Small intestine (tissue), 7 donors: ENCODE data around the gene AVEN. TPM values are rescaled to one million over a fixed set of nuclear protein-coding genes. Genes with fewer than 3 reads are reported as not detected.
"Not testable (repeated sequence)": the region's sequence is repeated elsewhere in the genome, so short reads cannot be mapped to it uniquely, and the experiment has no call there.

Experiments used
- DNase-seq, 2 donors: peaks; one replicate each; pipeline versions ENCODE4 v3.0.0 to v3.0.0-alpha.2; 2013
- FAIRE-seq: peaks from 2 replicates; lab custom pipeline; 2012; peaks lifted over from hg19 to GRCh38; lab: Jason Lieb, UNC
- H3K27ac ChIP-seq, 3 donors: one replicate each; pipeline ENCODE4 v1.5.1; 2013; ENCODE audit warnings: low read length in 2 of 3, mild to moderate bottlenecking in 2 of 3, control low read depth in 1 of 3, inconsistent platforms in 1 of 3, low read depth in 1 of 3, moderate library complexity in 1 of 3
- H3K27me3 ChIP-seq, 3 donors: one replicate each; pipeline ENCODE4 v1.6.1; 2013; ENCODE audit warnings: low read length in 3 of 3, inconsistent platforms in 1 of 3; ENCODE audit not compliant: control insufficient read depth in 3 of 3, insufficient read depth in 3 of 3
- H3K36me3 ChIP-seq, 3 donors: one replicate each; pipeline ENCODE4 v1.6.1; 2013; ENCODE audit warnings: low read length in 3 of 3, inconsistent platforms in 1 of 3, low read depth in 1 of 3, mild to moderate bottlenecking in 1 of 3, moderate library complexity in 1 of 3; ENCODE audit not compliant: control insufficient read depth in 3 of 3, insufficient read depth in 2 of 3
- H3K4me1 ChIP-seq, 3 donors: one replicate each; pipeline ENCODE4 v1.6.1; 2013; ENCODE audit warnings: low read length in 2 of 3, inconsistent platforms in 1 of 3, low read depth in 1 of 3, mild to moderate bottlenecking in 1 of 3, moderate library complexity in 1 of 3; ENCODE audit not compliant: control insufficient read depth in 3 of 3, insufficient read depth in 2 of 3
- H3K4me3 ChIP-seq, 3 donors: one replicate each; pipeline ENCODE4 v1.5.1; 2013; ENCODE audit warnings: low read length in 3 of 3, control low read depth in 1 of 3, inconsistent platforms in 1 of 3, low read depth in 1 of 3, mild to moderate bottlenecking in 1 of 3, moderate library complexity in 1 of 3
- H3K9me3 ChIP-seq, 2 donors: one replicate each; pipeline ENCODE4 v1.6.1; 2013; ENCODE audit warnings: low read depth in 1 of 2, low read length in 1 of 2; ENCODE audit not compliant: control insufficient read depth in 2 of 2, insufficient read depth in 1 of 2
- WGBS, 3 donors: extraction: QIAGEN DNeasy Blood & Tissue Kit; methylation state at CpG; one replicate each; pipeline ENCODE4 v1.1.7; 2013; 5-methylcytosine and 5-hydroxymethylcytosine counted together
- polyA plus RNA-seq, 4 donors: library from polyadenylated mRNA; stranded (reverse) in 3 of 4; unstranded in 1 of 4; fragments of 200-250 nt in 3 of 4; fragments of 120-200 nt in 1 of 4; gene quantifications; one replicate each; pipeline versions ENCODE4 v1.2.1 to v1.2.3, GENCODE V29; 2013
- donor health status: healthy with polysubstance abuse.
- donor health status: control.
- donor health status: control.
- donor health status: Bipolar disorder and iron deficiency.
- donor health status: healthy.

AVEN gene
- polyA plus RNA-seq, 4 donors = 9.1 to 13.4 (median 12.8) TPM

GRCh38 chr15:34013746-34014145, 25.3 kb downstream of the AVEN start:
- FAIRE-seq = no peak
- H3K27me3 ChIP-seq = no peaks in the 10 kb centered on the region
- H3K4me1 ChIP-seq = no peaks in the 10 kb centered on the region
- no peaks in the 10 kb centered on the region for H3K36me3 ChIP-seq
- H3K9me3 ChIP-seq = no peaks in the 10 kb centered on the region
- WGBS, 3 donors = 95 to 96% (median 96%) methylated on average over 9 of the region's 9 CpGs
- no peak overlapping the region for H3K27ac ChIP-seq
- no peak overlapping the region for H3K4me3 ChIP-seq
- no peak for DNase-seq

GRCh38 chr15:34012461-34013028, 26.5 kb downstream of the AVEN start:
- FAIRE-seq (no peak), DNase-seq (no peak)
- Histone ChIP-seq H3K27me3 (no peaks in the 10 kb centered on the region), H3K4me1 (no peaks in the 10 kb centered on the region), H3K27ac (no peak overlapping the region), H3K9me3 (no peaks in the 10 kb centered on the region), H3K4me3 (no peak overlapping the region), H3K36me3 (no peaks in the 10 kb centered on the region)
- WGBS, 3 donors = 91 to 95% (median 94%) methylated on average over 4 of the region's 4 CpGs

GRCh38 chr15:34011481-34011880, 27.5 kb downstream of the AVEN start:
- 74 to 85% (median 79%) methylated on average over 2 of the region's 2 CpGs for WGBS, 3 donors
- Histone ChIP-seq H3K4me3 (no peak overlapping the region), H3K9me3 (no peaks in the 10 kb centered on the region), H3K36me3 (no peaks in the 10 kb centered on the region), H3K27me3 (no peaks in the 10 kb centered on the region), H3K27ac (no peak overlapping the region), H3K4me1 (no peaks in the 10 kb centered on the region)
- FAIRE-seq (no peak), DNase-seq (no peak)

GRCh38 chr15:34010921-34011320, 28.1 kb downstream of the AVEN start:
- Histone ChIP-seq H3K9me3 (no peaks in the 10 kb centered on the region), H3K27ac (no peak overlapping the region), H3K4me1 (no peaks in the 10 kb centered on the region), H3K27me3 (no peaks in the 10 kb centered on the region), H3K4me3 (no peak overlapping the region), H3K36me3 (no peaks in the 10 kb centered on the region)
- DNase-seq (no peak), FAIRE-seq (no peak)
- 94 to 97% (median 95%) methylated on average over 5 of the region's 5 CpGs for WGBS, 3 donors

GRCh38 chr15:34009656-34010055, 29.3 kb downstream of the AVEN start:
- FAIRE-seq = no peak
- WGBS, 3 donors = 96 to 98% (median 96%) methylated on average over 1 of the region's 1 CpG

GRCh38 chr15:34006381-34006780, 32.6 kb downstream of the AVEN start:
- FAIRE-seq = no peak
- 85 to 92% (median 87%) methylated on average over 2 of the region's 2 CpGs for WGBS, 3 donors
- no peak for DNase-seq
- Histone ChIP-seq H3K27ac (no peak overlapping the region), H3K27me3 (no peaks in the 10 kb centered on the region), H3K4me1 (no peaks in the 10 kb centered on the region), H3K36me3 (peaks cover 0 to 2% (median 0%) of the 10 kb centered on the region in 3 donors), H3K9me3 (no peaks in the 10 kb centered on the region), H3K4me3 (no peak overlapping the region)

More at GRCh38 chr15:34009656-34010055, 29.3 kb downstream of the AVEN start:
- no peaks in the 10 kb centered on the region for H3K9me3 ChIP-seq
- no peaks in the 10 kb centered on the region for H3K36me3 ChIP-seq
- H3K4me3 ChIP-seq = no peak overlapping the region
- no peak for DNase-seq
- H3K27ac ChIP-seq = no peak overlapping the region
- no peaks in the 10 kb centered on the region for H3K27me3 ChIP-seq
- no peaks in the 10 kb centered on the region for H3K4me1 ChIP-seq

- peaks cover 0 to 2% (median 0%) of the 10 kb centered on the region in 3 donors for H3K36me3 ChIP-seq
- no peaks in the 10 kb centered on the region for H3K9me3 ChIP-seq
- no peak overlapping the region for H3K4me3 ChIP-seq
- no peaks in the 10 kb centered on the region for H3K4me1 ChIP-seq
- 61 to 64% (median 62%) methylated on average over 3 of the region's 3 CpGs for WGBS, 3 donors
- H3K27ac ChIP-seq = no peak overlapping the region
- DNase-seq (no peak), FAIRE-seq (no peak)
- no peaks in the 10 kb centered on the region for H3K27me3 ChIP-seq
Observed at GRCh38 chr15:34001536-34001935, 37.5 kb downstream of the AVEN start.

GRCh38 chr15:33995666-33996065, 43.3 kb downstream of the AVEN start:
- not testable (repeated sequence) for H3K9me3 ChIP-seq, H3K4me3 ChIP-seq, DNase-seq, H3K27me3 ChIP-seq, H3K36me3 ChIP-seq, FAIRE-seq, H3K27ac ChIP-seq, H3K4me1 ChIP-seq
- WGBS, 3 donors = 92 to 97% (median 93%) methylated on average over 10 of the region's 10 CpGs
